Measurements from ENCODE around the gene PSMC6. TPM values are rescaled to one million over a fixed set of nuclear protein-coding genes. Genes with fewer than 3 reads are reported as not detected.

Gene PSMC6
- 10 to 100 TPM; 44.7 to 81.8 (median 68.3) TPM for total RNA-seq

DNA sequence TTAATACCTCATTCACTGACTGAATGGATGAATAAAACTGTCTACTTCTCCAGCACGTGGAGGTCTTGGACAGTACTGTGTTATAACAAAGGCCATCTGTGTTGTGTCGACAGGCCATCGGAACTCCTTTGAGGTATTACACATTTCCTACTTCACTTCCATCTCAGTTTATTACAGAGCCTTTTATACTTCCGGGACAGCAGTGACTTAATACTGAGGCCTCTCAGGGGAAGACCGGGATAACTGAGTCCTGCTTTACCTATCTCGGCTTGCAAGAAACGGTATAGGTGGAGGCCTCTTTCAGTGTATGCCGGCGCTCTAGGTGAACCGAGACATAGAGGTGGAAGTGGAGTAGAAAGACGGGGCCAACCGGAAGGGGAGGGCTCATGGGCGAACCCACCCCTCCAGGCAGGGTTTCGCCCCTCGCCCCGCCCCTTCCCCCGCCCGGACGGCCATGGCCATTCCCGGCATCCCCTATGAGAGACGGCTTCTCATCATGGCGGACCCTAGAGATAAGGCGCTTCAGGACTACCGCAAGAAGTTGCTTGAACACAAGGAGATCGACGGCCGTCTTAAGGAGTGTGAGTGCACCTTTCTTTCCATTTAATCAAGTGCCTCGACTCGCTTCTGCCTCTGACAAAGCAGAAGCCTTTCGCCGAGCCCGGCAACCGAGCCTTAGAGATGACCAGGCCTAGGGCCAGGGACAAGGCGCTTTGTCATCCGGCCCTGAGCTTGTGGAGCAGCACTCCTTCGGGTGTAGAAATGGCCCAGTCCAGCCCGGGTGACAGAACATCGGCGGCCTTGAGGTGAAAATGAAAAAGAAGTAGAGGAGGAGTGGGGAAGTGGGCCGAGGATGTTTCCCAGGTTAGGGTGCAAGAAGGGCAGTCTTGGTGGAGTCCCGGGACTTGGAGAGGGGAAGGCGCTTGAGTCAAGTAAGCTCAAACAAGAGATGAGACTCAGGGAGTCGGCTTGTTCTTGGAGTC is at the start of gene PSMC6:
TSS of gene PSMC6 (plus strand) at position 477 of the 983 bp plus-strand sequence. CDS start at position 497, 20 bp downstream.
- Histone ChIP-seq H3K27ac (peak within 1 kb of the TSS; percentile 83 to 91 (median 87)), H3K36me3 (peaks cover 0 to 36% (median 0%) of the 10 kb centered on the region in 3 donors), H3K27me3 (no peaks in the 10 kb centered on the region), H3K4me1 (peaks cover 0 to 38% (median 13%) of the 10 kb centered on the region in 4 donors), H3K4me3 (peak within 1 kb of the TSS; percentile 56 to 88 (median 69)), H3K9me3 (no peaks in the 10 kb centered on the region)
- DNase-seq (ENCODE audit: low spot score in 2 of 2) = peak; percentile 88 to 95
- 1% methylated on average over 42 of the region's 43 CpGs for WGBS, 2 donors
- TF ChIP-seq, protein P1, sequence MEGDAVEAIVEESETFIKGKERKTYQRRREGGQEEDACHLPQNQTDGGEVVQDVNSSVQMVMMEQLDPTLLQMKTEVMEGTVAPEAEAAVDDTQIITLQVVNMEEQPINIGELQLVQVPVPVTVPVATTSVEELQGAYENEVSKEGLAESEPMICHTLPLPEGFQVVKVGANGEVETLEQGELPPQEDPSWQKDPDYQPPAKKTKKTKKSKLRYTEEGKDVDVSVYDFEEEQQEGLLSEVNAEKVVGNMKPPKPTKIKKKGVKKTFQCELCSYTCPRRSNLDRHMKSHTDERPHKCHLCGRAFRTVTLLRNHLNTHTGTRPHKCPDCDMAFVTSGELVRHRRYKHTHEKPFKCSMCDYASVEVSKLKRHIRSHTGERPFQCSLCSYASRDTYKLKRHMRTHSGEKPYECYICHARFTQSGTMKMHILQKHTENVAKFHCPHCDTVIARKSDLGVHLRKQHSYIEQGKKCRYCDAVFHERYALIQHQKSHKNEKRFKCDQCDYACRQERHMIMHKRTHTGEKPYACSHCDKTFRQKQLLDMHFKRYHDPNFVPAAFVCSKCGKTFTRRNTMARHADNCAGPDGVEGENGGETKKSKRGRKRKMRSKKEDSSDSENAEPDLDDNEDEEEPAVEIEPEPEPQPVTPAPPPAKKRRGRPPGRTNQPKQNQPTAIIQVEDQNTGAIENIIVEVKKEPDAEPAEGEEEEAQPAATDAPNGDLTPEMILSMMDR (IDR thresholded peaks at IDR 0.05) = peak in 1 of 5 experiments; percentile 11
- TF ChIP-seq POLR2A (IDR thresholded peaks at IDR 0.05) (peak in 1 of 2 donors; percentile 71), EP300 (IDR thresholded peaks at IDR 0.05) (peak; percentile 46 to 87)

DNA sequence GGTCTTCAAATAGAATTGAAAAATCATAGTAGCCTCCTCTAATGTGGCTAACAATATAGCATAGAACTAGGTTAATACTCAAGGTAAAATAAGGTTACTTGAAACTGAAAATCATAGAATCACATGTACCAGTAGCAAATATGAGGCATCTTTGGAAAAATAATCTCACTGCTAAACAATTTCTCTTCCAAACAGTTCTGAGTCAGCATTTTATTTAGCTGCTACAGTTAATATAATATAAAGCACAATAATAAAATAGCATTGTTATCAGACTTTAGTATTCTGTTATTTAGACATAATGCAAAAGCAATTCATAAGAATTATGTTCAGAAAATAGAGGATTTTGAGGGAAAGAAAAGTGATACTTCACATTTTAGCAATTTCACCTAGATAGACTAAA is 46.7 kb upstream of the PSMC6 start:
- Histone ChIP-seq H3K27me3 (no peaks in the 10 kb centered on the region), H3K36me3 (peaks cover 0 to 48% (median 0%) of the 10 kb centered on the region in 3 donors), H3K4me1 (no peaks in the 10 kb centered on the region), H3K4me3 (no peak overlapping the region), H3K27ac (no peak overlapping the region), H3K9me3 (no peaks in the 10 kb centered on the region)
- no peak for DNase-seq (ENCODE audit: low spot score in 2 of 2)
- TF ChIP-seq EP300 (IDR thresholded peaks at IDR 0.05) (no peak), POLR2A (IDR thresholded peaks at IDR 0.05) (no peak)
- TF ChIP-seq, protein P1 (IDR thresholded peaks at IDR 0.05) = no peak

- no peaks in the 10 kb centered on the region for H3K9me3 ChIP-seq
- no peaks in the 10 kb centered on the region for H3K27me3 ChIP-seq
- no peak for DNase-seq (ENCODE audit: low spot score in 2 of 2)
- TF ChIP-seq POLR2A (IDR thresholded peaks at IDR 0.05) (no peak), EP300 (IDR thresholded peaks at IDR 0.05) (no peak)
- TF ChIP-seq, protein P1 (IDR thresholded peaks at IDR 0.05) = no peak
- no peak overlapping the region for H3K4me3 ChIP-seq
- no peaks in the 10 kb centered on the region for H3K4me1 ChIP-seq
- peaks cover 0 to 53% (median 0%) of the 10 kb centered on the region in 3 donors for H3K36me3 ChIP-seq
- WGBS, 2 donors = 65 to 78% methylated on average over 1 of the region's 1 CpG
- H3K27ac ChIP-seq = no peak overlapping the region
Observed at GRCh38 chr14:52660832-52661231, 46.2 kb upstream of the PSMC6 start.

DNA sequence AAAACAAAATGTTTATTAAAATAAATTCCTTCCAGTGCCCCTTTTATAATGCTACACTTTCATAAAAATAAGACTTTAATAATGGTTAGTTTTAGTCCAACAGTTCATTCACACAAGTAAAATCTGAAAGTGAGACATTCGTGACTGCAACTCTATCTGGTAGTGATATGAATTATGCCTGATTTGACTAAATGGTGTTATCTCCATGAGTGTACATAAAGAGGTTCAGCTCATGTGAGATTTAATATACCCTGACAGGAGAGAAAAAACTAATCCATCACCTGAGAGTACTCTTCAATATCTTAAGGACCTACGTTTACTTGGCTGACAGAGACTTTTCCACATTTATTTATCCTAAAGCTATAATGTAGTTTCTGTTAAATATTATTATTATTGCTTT is 45.7 kb upstream of the PSMC6 start:
- H3K27me3 ChIP-seq = no peaks in the 10 kb centered on the region
- no peaks in the 10 kb centered on the region for H3K9me3 ChIP-seq
- H3K27ac ChIP-seq = no peak overlapping the region
- H3K36me3 ChIP-seq = peaks cover 0 to 55% (median 0%) of the 10 kb centered on the region in 3 donors
- 91 to 97% methylated on average over 2 of the region's 2 CpGs for WGBS, 2 donors
- no peak for TF ChIP-seq POLR2A (IDR thresholded peaks at IDR 0.05)
- TF ChIP-seq, protein P1 (IDR thresholded peaks at IDR 0.05) = no peak
- TF ChIP-seq EP300 (IDR thresholded peaks at IDR 0.05) = no peak
- no peaks in the 10 kb centered on the region for H3K4me1 ChIP-seq
- DNase-seq (ENCODE audit: low spot score in 2 of 2) = no peak
- H3K4me3 ChIP-seq = no peak overlapping the region

DNA sequence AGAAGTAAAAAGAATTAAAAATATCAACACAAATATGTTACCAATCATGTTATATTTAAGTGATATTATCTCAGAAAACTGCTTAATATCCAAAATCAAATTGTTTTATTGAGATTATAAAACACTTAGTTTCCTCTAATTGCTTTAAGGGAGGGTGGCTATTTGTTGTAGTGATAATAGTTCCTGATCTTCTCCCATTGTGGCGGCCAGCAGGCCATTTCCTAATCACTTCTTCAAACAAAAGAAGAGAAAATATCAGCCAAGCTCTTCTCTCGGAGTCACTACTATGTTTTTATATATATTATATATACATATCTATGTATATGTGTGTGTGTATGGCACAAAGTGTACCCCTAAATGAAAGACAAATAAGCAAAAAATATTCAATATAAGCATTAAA is 43.1 kb upstream of the PSMC6 start:
- H3K27me3 ChIP-seq = no peaks in the 10 kb centered on the region
- H3K36me3 ChIP-seq = peaks cover 0 to 62% (median 0%) of the 10 kb centered on the region in 3 donors
- no peaks in the 10 kb centered on the region for H3K4me1 ChIP-seq

More for the DNA sequence above, 43.1 kb upstream of the PSMC6 start:
- no peak overlapping the region for H3K27ac ChIP-seq
- TF ChIP-seq POLR2A (IDR thresholded peaks at IDR 0.05) (no peak), EP300 (IDR thresholded peaks at IDR 0.05) (no peak)
- TF ChIP-seq, protein P1 (IDR thresholded peaks at IDR 0.05) = no peak
- no peak for DNase-seq (ENCODE audit: low spot score in 2 of 2)
- no peak overlapping the region for H3K4me3 ChIP-seq
- 84 to 85% methylated on average over 2 of the region's 2 CpGs for WGBS, 2 donors
- H3K9me3 ChIP-seq = no peaks in the 10 kb centered on the region

Data from tibial nerve (tissue), 4 donors.